K562 (cell line): ENCODE measurements around the gene RBM28. TPM values are rescaled to one million over a fixed set of nuclear protein-coding genes. Genes with fewer than 3 reads are reported as not detected.

ENCODE experiments used
- CBX8 ChIP-seq: fragments of 200-600 bp; sonication (generic); IDR thresholded peaks from 2 replicates; pipeline ENCODE4 v1.6.1; 2012; ENCODE audit warnings: borderline replicate concordance, mixed run types, low read depth, mild to moderate bottlenecking, moderate library complexity, mixed read lengths, low read length, control low read depth, inconsistent platforms; ENCODE audit not compliant: poor library complexity, severe bottlenecking; ENCODE audit errors: extremely low read depth
- DPF2 ChIP-seq: fragments of 450-650 bp; IDR thresholded peaks from 2 replicates; pipeline ENCODE4 v1.6.1; 2016
- GTF2A2 ChIP-seq: IDR thresholded peaks from 2 replicates; pipeline ENCODE4 v1.6.1; 2016; ENCODE audit warnings: mild to moderate bottlenecking, missing genetic modification characterization, missing compliant biosample characterization
- GTF3C2 ChIP-seq: IDR thresholded peaks from 3 replicates; pipeline ENCODE4 v1.6.1; 2011; ENCODE audit warnings: borderline replicate concordance, mild to moderate bottlenecking, moderate library complexity; ENCODE audit not compliant: insufficient read length; ENCODE audit errors: extremely low read depth
- KAT7 ChIP-seq: sonication (generic); formaldehyde crosslinking; IDR thresholded peaks from 2 replicates; pipeline ENCODE4 v1.8.0; 2022; ENCODE audit warnings: missing genetic modification reagents, mild to moderate bottlenecking, borderline replicate concordance
- MIER1 ChIP-seq: fragments of 450-650 bp; IDR thresholded peaks from 2 replicates; pipeline ENCODE4 v1.6.1; 2016; ENCODE audit warnings: antibody characterized with exemption, mild to moderate bottlenecking, low read depth
- NR3C1 ChIP-seq: sonication (generic); formaldehyde crosslinking; IDR thresholded peaks from 2 replicates; pipeline ENCODE4 v1.8.1; 2022; ENCODE audit warnings: missing genetic modification reagents
- PCBP1 ChIP-seq: fragments of 200-400 bp; formaldehyde crosslinking; IDR thresholded peaks from 2 replicates; pipeline ENCODE4 v1.6.1; 2018; ENCODE audit warnings: mild to moderate bottlenecking, low read depth, low read length; ENCODE audit not compliant: poor library complexity, severe bottlenecking
- PTTG1 ChIP-seq: fragments of 450-650 bp; IDR thresholded peaks from 2 replicates; pipeline ENCODE4 v1.6.1; 2016; ENCODE audit warnings: low read depth, mild to moderate bottlenecking, missing genetic modification characterization, missing compliant biosample characterization
- TARDBP ChIP-seq: fragments of 450-650 bp; IDR thresholded peaks from 2 replicates; pipeline ENCODE4 v1.6.1; 2016
- TCF3 ChIP-seq: sonication (generic); formaldehyde crosslinking; IDR thresholded peaks from 2 replicates; pipeline ENCODE4 v1.4.0; 2020; ENCODE audit warnings: mild to moderate bottlenecking, missing genetic modification reagents
- U2AF1 ChIP-seq: fragments of 200-400 bp; formaldehyde crosslinking; optimal IDR thresholded peaks from 2 replicates; pipeline ENCODE3; 2017; ENCODE audit warnings: mild to moderate bottlenecking, low read depth, low read length, moderate library complexity
- VEZF1 ChIP-seq: fragments of 200-800 bp; sonication (Bioruptor generic); IDR thresholded peaks from 2 replicates; pipeline ENCODE4 v1.6.1; 2017; ENCODE audit warnings: missing genetic modification characterization, missing compliant biosample characterization
- ZBTB9 ChIP-seq: fragments of 450-650 bp; formaldehyde crosslinking; IDR thresholded peaks from 2 replicates; pipeline ENCODE4 v1.4.0; 2020; ENCODE audit warnings: mild to moderate bottlenecking, moderate library complexity
- ZNF232 ChIP-seq: sonication (generic); formaldehyde crosslinking; IDR thresholded peaks from 2 replicates; pipeline ENCODE4 v1.8.0; 2022; ENCODE audit warnings: mild to moderate bottlenecking, missing genetic modification reagents
- ZNF277 ChIP-seq: fragments of 250-450 bp; sonication (Bioruptor Pico); IDR thresholded peaks from 2 replicates; pipeline ENCODE4 v1.8.0; 2022; ENCODE audit warnings: inconsistent platforms, mild to moderate bottlenecking, moderate library complexity, borderline replicate concordance
- polyA plus RNA-seq, 8 experiments: library from polyadenylated mRNA; depleted of rRNA in 4 of 8; stranded (reverse) in 5 of 8; unstranded in 3 of 8; fragments of >200 nt; fragmentation: Nextera tagmentation in 2 of 8; fragmentation: Illumina TruSeq in 1 of 8; extraction: Ambion mirVana in 2 of 8; extraction: Trizol in 1 of 8; gene quantifications; 2 replicates each; pipeline versions ENCODE4 v1.2.1 to v1.2.3, GENCODE V29; 2011 to 2014; ENCODE audit warnings: inconsistent platforms in 1 of 8, missing spikeins in 1 of 8
- total RNA-seq, 7 experiments: library from RNA; depleted of rRNA in 6 of 7; stranded (reverse); fragments of >200 nt in 6 of 7; fragmentation: Illumina TruSeq in 2 of 7; extraction: Trizol in 2 of 7; gene quantifications; 2 replicates each; pipeline versions ENCODE4 v1.2.1 to v1.2.3, GENCODE V29; 2011 to 2021; ENCODE audit warnings: low replicate concordance in 1 of 7
- TF ChIP-seq, protein P1 (sequence below): fragments of 450-650 bp; IDR thresholded peaks from 2 replicates; pipeline ENCODE4 v1.6.1; 2016

The RBM28 gene
- total and polyA plus RNA-seq, 9 of the 15 experiments (the other 6 are each of a cell fraction or from before 2014, with no cell fraction given): 65.8 to 213 (median 138) TPM

DNA sequence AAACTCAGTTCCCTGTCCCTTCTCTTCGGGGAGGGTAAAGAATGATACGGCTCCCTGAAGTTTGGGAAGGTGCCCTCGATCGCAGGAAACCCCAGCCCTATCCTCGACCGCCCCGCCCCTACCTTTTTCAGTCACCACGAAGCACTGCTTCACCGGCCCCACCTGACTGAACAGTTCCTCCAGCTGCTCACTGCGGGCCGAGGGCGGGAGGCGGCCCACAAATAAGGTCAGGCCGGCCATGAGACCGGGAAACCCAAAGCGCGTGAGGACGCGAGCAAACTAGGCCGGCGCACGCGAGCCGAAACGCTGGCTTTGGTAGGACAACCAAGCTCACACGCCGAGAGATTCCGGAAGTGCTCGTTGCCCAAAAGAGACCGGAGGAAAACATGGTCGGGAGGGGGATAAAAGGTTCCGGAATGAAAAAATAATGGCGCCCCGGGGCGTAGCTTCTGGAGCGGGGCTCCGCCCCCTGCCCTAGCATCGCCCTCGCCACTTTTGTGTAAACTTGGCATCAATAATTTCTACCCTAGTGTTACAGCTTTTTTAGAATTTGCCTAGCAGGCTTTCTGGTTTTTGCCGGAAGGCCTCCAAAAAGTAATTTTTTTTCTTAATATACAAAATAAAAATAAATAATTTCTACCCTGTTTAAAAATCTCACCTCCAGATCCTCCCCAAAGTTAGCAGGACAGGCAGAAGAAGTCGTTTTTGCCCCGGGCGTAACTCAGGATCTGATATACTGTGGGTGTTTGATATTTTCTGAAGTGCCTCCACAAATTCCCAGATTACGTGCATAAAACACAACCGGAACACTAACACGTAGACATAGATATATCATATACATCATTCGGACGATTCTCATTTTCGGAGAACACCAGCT is at the start of gene RBM28 (continued):
- TF ChIP-seq GTF3C2 (no peak), TARDBP (peak; percentile 79; the same call in 1 of the 2 replicates), DPF2 (peak; percentile 65), PTTG1 (tag) (no peak), MIER1 (peak; percentile 76), ZNF277 (no peak; the same call in 1 of the 2 replicates), TCF3 (CRISPR knock-in tag) (no peak; the same call in 1 of the 2 replicates), NR3C1 (CRISPR knock-in tag) (0 out of 2 replicates have a peak, but pooled peaks have one; percentile 81), VEZF1 (CRISPR knock-in tag) (peak; percentile 84), ZNF232 (peak; percentile 91), ZBTB9 (CRISPR knock-in tag) (0 out of 2 replicates have a peak, but pooled peaks have one; percentile 76), U2AF1 (no peak), KAT7 (CRISPR knock-in tag) (peak; percentile 99; the same call in 1 of the 2 replicates), PCBP1 (peak; percentile 60), GTF2A2 (no peak), CBX8 (no peak)
- TF ChIP-seq, protein P1, sequence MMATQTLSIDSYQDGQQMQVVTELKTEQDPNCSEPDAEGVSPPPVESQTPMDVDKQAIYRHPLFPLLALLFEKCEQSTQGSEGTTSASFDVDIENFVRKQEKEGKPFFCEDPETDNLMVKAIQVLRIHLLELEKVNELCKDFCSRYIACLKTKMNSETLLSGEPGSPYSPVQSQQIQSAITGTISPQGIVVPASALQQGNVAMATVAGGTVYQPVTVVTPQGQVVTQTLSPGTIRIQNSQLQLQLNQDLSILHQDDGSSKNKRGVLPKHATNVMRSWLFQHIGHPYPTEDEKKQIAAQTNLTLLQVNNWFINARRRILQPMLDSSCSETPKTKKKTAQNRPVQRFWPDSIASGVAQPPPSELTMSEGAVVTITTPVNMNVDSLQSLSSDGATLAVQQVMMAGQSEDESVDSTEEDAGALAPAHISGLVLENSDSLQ: no peak
